ENCODE results near the gene NCK1. TPM values are rescaled to one million over a fixed set of nuclear protein-coding genes. Genes with fewer than 3 reads are reported as not detected.
A peak's percentile ranks its signal among the peaks of the same experiment; 100 is the strongest.

NCK1 gene
- total and polyA plus RNA-seq, 10 of the 15 experiments (the other 5 are each of a cell fraction or from before 2014, with no cell fraction given) = 15.6 to 33.4 (median 25.0) TPM

DNA sequence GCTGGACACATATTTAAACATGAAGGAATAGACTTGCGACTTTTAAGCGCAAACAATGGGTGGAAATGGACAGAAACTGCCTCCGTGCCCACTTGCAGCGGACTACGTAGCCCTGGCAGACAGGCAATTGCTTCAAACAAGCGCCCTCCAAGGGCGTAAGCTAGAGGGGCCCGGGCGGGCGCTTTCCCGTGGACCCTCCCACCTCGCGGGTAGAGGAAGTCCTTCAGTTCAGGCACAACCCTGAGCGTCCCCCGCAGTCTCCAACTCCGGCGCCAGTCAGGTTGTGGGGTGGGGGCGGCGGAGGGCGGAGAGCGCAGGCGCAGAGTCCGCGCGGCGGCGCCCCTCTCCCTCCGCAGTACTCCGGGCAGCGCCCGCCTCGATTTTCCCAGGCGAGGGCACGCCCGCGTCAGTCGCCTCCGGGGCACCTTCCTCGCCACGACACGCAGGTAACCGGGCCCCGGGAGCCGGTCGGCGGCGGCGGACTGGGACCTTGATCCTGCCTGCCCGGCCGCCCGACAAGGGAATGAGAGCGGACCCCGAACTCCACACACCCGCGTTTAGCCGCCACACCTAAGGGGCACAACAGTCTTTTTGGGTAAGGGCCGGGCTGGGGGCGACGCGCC lies 43.1 kb upstream of the NCK1 start, which contains the start of gene SLC35G2 (continued):
- TF ChIP-seq, protein P1, sequence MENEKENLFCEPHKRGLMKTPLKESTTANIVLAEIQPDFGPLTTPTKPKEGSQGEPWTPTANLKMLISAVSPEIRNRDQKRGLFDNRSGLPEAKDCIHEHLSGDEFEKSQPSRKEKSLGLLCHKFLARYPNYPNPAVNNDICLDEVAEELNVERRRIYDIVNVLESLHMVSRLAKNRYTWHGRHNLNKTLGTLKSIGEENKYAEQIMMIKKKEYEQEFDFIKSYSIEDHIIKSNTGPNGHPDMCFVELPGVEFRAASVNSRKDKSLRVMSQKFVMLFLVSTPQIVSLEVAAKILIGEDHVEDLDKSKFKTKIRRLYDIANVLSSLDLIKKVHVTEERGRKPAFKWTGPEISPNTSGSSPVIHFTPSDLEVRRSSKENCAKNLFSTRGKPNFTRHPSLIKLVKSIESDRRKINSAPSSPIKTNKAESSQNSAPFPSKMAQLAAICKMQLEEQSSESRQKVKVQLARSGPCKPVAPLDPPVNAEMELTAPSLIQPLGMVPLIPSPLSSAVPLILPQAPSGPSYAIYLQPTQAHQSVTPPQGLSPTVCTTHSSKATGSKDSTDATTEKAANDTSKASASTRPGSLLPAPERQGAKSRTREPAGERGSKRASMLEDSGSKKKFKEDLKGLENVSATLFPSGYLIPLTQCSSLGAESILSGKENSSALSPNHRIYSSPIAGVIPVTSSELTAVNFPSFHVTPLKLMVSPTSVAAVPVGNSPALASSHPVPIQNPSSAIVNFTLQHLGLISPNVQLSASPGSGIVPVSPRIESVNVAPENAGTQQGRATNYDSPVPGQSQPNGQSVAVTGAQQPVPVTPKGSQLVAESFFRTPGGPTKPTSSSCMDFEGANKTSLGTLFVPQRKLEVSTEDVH (IDR thresholded peaks at IDR 0.05; ENCODE audit: low read depth, partially characterized antibody) = no peak
- TF ChIP-seq USF2 (IDR thresholded peaks at IDR 0.05; ENCODE audit: borderline replicate concordance, low read depth, low read length) (no peak), TARDBP (IDR thresholded peaks at IDR 0.05; ENCODE audit: borderline replicate concordance) (no peak), MEF2A (IDR thresholded peaks at IDR 0.05; ENCODE audit: insufficient read depth, low read depth, low read length) (no peak), ZNF207 (IDR thresholded peaks at IDR 0.05; ENCODE audit: borderline replicate concordance) (no peak), JUNB (IDR thresholded peaks at IDR 0.05) (no peak), PAX5 (IDR thresholded peaks at IDR 0.05; ENCODE audit: borderline replicate concordance, low read depth, low read length) (no peak), ZNF622 (IDR thresholded peaks at IDR 0.05) (no peak), BHLHE40 (IDR thresholded peaks at IDR 0.05; ENCODE audit: borderline replicate concordance in 1 of 2, low read depth in 2 of 2, low read length in 1 of 2) (peak; percentile 7 to 13; a peak in 1 of 4 replicates), BACH1 (IDR thresholded peaks at IDR 0.05; ENCODE audit: borderline replicate concordance) (no peak), RUNX3 (IDR thresholded peaks at IDR 0.05; ENCODE audit: low read length) (no peak), KDM1A (IDR thresholded peaks at IDR 0.05; ENCODE audit: borderline replicate concordance) (no peak), CEBPB (IDR thresholded peaks at IDR 0.05; ENCODE audit: borderline replicate concordance in 1 of 2, low read depth in 2 of 2, low read length in 2 of 2) (no peak), MEF2B (IDR thresholded peaks at IDR 0.05; ENCODE audit: partially characterized antibody, poor library complexity, severe bottlenecking) (no peak), JUND (IDR thresholded peaks at IDR 0.05; ENCODE audit: low read depth, low read length) (no peak), NBN (IDR thresholded peaks at IDR 0.05) (no peak), EGR1 (IDR thresholded peaks at IDR 0.05; ENCODE audit: borderline replicate concordance in 1 of 2, low read depth in 2 of 2, low read length in 2 of 2) (0 out of 3 replicates have a peak, but pooled peaks of 1 of the 2 experiments have one; percentile 4), POLR2A (IDR thresholded peaks at IDR 0.05; ENCODE audit: low read depth, low read length) (peak; percentile 37; the same call in 1 of the 2 replicates), HDAC6 (IDR thresholded peaks at IDR 0.05; ENCODE audit: unreplicated experiment) (no peak)
- TF ChIP-seq, protein P2, sequence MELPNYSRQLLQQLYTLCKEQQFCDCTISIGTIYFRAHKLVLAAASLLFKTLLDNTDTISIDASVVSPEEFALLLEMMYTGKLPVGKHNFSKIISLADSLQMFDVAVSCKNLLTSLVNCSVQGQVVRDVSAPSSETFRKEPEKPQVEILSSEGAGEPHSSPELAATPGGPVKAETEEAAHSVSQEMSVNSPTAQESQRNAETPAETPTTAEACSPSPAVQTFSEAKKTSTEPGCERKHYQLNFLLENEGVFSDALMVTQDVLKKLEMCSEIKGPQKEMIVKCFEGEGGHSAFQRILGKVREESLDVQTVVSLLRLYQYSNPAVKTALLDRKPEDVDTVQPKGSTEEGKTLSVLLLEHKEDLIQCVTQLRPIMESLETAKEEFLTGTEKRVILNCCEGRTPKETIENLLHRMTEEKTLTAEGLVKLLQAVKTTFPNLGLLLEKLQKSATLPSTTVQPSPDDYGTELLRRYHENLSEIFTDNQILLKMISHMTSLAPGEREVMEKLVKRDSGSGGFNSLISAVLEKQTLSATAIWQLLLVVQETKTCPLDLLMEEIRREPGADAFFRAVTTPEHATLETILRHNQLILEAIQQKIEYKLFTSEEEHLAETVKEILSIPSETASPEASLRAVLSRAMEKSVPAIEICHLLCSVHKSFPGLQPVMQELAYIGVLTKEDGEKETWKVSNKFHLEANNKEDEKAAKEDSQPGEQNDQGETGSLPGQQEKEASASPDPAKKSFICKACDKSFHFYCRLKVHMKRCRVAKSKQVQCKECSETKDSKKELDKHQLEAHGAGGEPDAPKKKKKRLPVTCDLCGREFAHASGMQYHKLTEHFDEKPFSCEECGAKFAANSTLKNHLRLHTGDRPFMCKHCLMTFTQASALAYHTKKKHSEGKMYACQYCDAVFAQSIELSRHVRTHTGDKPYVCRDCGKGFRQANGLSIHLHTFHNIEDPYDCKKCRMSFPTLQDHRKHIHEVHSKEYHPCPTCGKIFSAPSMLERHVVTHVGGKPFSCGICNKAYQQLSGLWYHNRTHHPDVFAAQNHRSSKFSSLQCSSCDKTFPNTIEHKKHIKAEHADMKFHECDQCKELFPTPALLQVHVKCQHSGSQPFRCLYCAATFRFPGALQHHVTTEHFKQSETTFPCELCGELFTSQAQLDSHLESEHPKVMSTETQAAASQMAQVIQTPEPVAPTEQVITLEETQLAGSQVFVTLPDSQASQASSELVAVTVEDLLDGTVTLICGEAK (IDR thresholded peaks at IDR 0.05; ENCODE audit: borderline replicate concordance) = no peak
- TF ChIP-seq, protein P3, sequence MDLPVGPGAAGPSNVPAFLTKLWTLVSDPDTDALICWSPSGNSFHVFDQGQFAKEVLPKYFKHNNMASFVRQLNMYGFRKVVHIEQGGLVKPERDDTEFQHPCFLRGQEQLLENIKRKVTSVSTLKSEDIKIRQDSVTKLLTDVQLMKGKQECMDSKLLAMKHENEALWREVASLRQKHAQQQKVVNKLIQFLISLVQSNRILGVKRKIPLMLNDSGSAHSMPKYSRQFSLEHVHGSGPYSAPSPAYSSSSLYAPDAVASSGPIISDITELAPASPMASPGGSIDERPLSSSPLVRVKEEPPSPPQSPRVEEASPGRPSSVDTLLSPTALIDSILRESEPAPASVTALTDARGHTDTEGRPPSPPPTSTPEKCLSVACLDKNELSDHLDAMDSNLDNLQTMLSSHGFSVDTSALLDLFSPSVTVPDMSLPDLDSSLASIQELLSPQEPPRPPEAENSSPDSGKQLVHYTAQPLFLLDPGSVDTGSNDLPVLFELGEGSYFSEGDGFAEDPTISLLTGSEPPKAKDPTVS (IDR thresholded peaks at IDR 0.05; ENCODE audit: low read depth, low read length) = no peak

Measured in GM12878 (cell line).